DND-41 (cell line): ENCODE measurements around the gene RETNLB.

Source experiments
- ATAC-seq: fragments of 200-7000 bp; cut with Tn5 transposase; 3 replicates; pipeline ENCODE4 v1.9.1; 2021; ENCODE audit warnings: low read depth; ENCODE audit not compliant: insufficient read depth
- DNase-seq: peaks from one replicate; pipeline ENCODE4 v3.0.0-alpha.2; 2020
- H2AFZ ChIP-seq: 2 replicates; pipeline ENCODE4 v1.6.0; 2012; ENCODE audit warnings: low read depth, low read length
- H3K27ac ChIP-seq: 2 replicates; pipeline ENCODE4 v1.5.1; 2012; ENCODE audit warnings: low read length, inconsistent platforms
- H3K27me3 ChIP-seq: fragments of 200-600 bp; sonication (generic); 2 replicates; pipeline ENCODE4 v1.6.0; 2012; ENCODE audit warnings: low read length, mild to moderate bottlenecking, inconsistent platforms; ENCODE audit not compliant: insufficient read depth, poor library complexity
- H3K36me3 ChIP-seq: 2 replicates; pipeline ENCODE4 v1.5.1; 2012; ENCODE audit warnings: low read length, inconsistent platforms; ENCODE audit not compliant: insufficient read depth
- H3K4me1 ChIP-seq: 2 replicates; pipeline ENCODE4 v1.5.1; 2012; ENCODE audit warnings: mild to moderate bottlenecking, low read length; ENCODE audit not compliant: insufficient read depth
- H3K4me2 ChIP-seq: 2 replicates; pipeline ENCODE4 v1.6.0; 2012; ENCODE audit warnings: mild to moderate bottlenecking, moderate library complexity, low read length, inconsistent platforms; ENCODE audit not compliant: insufficient read depth
- H3K4me3 ChIP-seq, 2 experiments: fragments of 200-600 bp in 1 of 2; shearing (Covaris generic) in 1 of 2; 2 replicates each; pipeline ENCODE4 v1.5.1; 2012 to 2016; ENCODE audit warnings: inconsistent platforms in 2 of 2, low read length in 2 of 2, mild to moderate bottlenecking in 2 of 2, low read depth in 1 of 2, moderate library complexity in 1 of 2
- H3K79me2 ChIP-seq: 2 replicates; pipeline ENCODE4 v1.6.0; 2012; ENCODE audit warnings: low read length, inconsistent platforms; ENCODE audit not compliant: insufficient read depth
- H3K9ac ChIP-seq: 2 replicates; pipeline ENCODE4 v1.6.0; 2012; ENCODE audit warnings: low read depth, mild to moderate bottlenecking, inconsistent platforms, low read length, moderate library complexity
- H3K9me3 ChIP-seq: 2 replicates; pipeline ENCODE4 v1.5.1; 2012; ENCODE audit warnings: low read length, moderate library complexity, mild to moderate bottlenecking, inconsistent platforms; ENCODE audit not compliant: insufficient read depth, severe bottlenecking
- H4K20me1 ChIP-seq: 2 replicates; pipeline ENCODE4 v1.6.0; 2012; ENCODE audit warnings: low read length; ENCODE audit not compliant: insufficient read depth
- EZH2 ChIP-seq: IDR thresholded peaks from 3 replicates; pipeline ENCODE4 v1.6.1; 2012; ENCODE audit warnings: borderline replicate concordance, low read depth, mild to moderate bottlenecking, moderate library complexity, low read length, inconsistent platforms; ENCODE audit not compliant: severe bottlenecking
- TF ChIP-seq, protein P1 (sequence below): IDR thresholded peaks from 2 replicates; pipeline ENCODE4 v1.5.1; 2012; ENCODE audit warnings: borderline replicate concordance, low read length, moderate library complexity, mild to moderate bottlenecking; ENCODE audit not compliant: poor library complexity, severe bottlenecking; ENCODE audit errors: extremely low read depth

Gene RETNLB

GRCh38 chr3:108804437-108804836 lies 47.2 kb upstream of the RETNLB start:
- TF ChIP-seq EZH2, result no peak
- TF ChIP-seq, protein P1, sequence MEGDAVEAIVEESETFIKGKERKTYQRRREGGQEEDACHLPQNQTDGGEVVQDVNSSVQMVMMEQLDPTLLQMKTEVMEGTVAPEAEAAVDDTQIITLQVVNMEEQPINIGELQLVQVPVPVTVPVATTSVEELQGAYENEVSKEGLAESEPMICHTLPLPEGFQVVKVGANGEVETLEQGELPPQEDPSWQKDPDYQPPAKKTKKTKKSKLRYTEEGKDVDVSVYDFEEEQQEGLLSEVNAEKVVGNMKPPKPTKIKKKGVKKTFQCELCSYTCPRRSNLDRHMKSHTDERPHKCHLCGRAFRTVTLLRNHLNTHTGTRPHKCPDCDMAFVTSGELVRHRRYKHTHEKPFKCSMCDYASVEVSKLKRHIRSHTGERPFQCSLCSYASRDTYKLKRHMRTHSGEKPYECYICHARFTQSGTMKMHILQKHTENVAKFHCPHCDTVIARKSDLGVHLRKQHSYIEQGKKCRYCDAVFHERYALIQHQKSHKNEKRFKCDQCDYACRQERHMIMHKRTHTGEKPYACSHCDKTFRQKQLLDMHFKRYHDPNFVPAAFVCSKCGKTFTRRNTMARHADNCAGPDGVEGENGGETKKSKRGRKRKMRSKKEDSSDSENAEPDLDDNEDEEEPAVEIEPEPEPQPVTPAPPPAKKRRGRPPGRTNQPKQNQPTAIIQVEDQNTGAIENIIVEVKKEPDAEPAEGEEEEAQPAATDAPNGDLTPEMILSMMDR, result no peak

GRCh38 chr3:108791473-108791872 lies 34.3 kb upstream of the RETNLB start:
- Histone ChIP-seq H3K9me3 (peaks cover 2% of the 10 kb centered on the region), H3K27ac (no peak overlapping the region), H3K4me3 (no peak overlapping the region), H3K4me1 (no peaks in the 10 kb centered on the region), H2AFZ (no peak overlapping the region), H4K20me1 (no peaks in the 10 kb centered on the region), H3K9ac (no peak overlapping the region), H3K36me3 (no peaks in the 10 kb centered on the region), H3K4me2 (no peak overlapping the region), H3K27me3 (no peaks in the 10 kb centered on the region), H3K79me2 (no peaks in the 10 kb centered on the region)
- ATAC-seq (no peak), DNase-seq (no peak)
- TF ChIP-seq, protein P1, result no peak
- TF ChIP-seq EZH2, result no peak

More at GRCh38 chr3:108804437-108804836, 47.2 kb upstream of the RETNLB start:
- peaks cover 20% of the 10 kb centered on the region for H3K4me1 ChIP-seq
- H2AFZ ChIP-seq, result no peak overlapping the region
- H3K27me3 ChIP-seq, result no peaks in the 10 kb centered on the region
- no peak overlapping the region for H3K4me2 ChIP-seq
- DNase-seq (no peak), ATAC-seq (no peak)
- H3K4me3 ChIP-seq, result no peak overlapping the region
- H3K36me3 ChIP-seq, result no peaks in the 10 kb centered on the region
- no peaks in the 10 kb centered on the region for H3K9me3 ChIP-seq
- no peaks in the 10 kb centered on the region for H3K79me2 ChIP-seq
- H3K9ac ChIP-seq, result no peak overlapping the region
- H3K27ac ChIP-seq, result no peak overlapping the region
- H4K20me1 ChIP-seq, result no peaks in the 10 kb centered on the region

- TF ChIP-seq, protein P1, result no peak
- no peak for TF ChIP-seq EZH2
- H3K4me3 ChIP-seq, result 0 out of 4 replicates have a peak overlapping the region, but pooled peaks of 1 of the 2 experiments have one; percentile 11
These were observed 23.0 kb upstream of the RETNLB start for GRCh38 chr3:108780235-108780634.

More at GRCh38 chr3:108780235-108780634, 23.0 kb upstream of the RETNLB start:
- peak; percentile 91 for DNase-seq
- Histone ChIP-seq H3K9ac (no peak overlapping the region), H2AFZ (no peak overlapping the region), H3K9me3 (no peaks in the 10 kb centered on the region), H3K79me2 (no peaks in the 10 kb centered on the region), H3K4me1 (peaks cover 27% of the 10 kb centered on the region), H3K27ac (peak overlapping the region; percentile 62), H3K27me3 (no peaks in the 10 kb centered on the region), H3K4me2 (peak overlapping the region; percentile 53), H3K36me3 (no peaks in the 10 kb centered on the region), H4K20me1 (no peaks in the 10 kb centered on the region)
- peak; percentile 99 for ATAC-seq
